NCI-H2171 (cell line): ENCODE data around the gene IL36RN.
"Not testable (repeated sequence)": the region's sequence is repeated elsewhere in the genome, so short reads cannot be mapped to it uniquely, and the experiment has no call there.

Source experiments
- DNase-seq: peaks from one replicate; lab custom pipeline; 2025; lab: John Stamatoyannopoulos, UW

IL36RN gene

GRCh38 chr2:113075030-113075429 is 16.0 kb downstream of the IL36RN start:
- DNase-seq: no peak

- no peak for DNase-seq
Measured at GRCh38 chr2:113075600-113075999, 16.6 kb downstream of the IL36RN start.

GRCh38 chr2:113076954-113077669 is 18.1 kb downstream of the IL36RN start:
- DNase-seq: no peak

GRCh38 chr2:113077921-113078320 is 18.9 kb downstream of the IL36RN start:
- no peak for DNase-seq

- no peak for DNase-seq
Measured at GRCh38 chr2:113078350-113078839, 19.4 kb downstream of the IL36RN start.

GRCh38 chr2:113079131-113079530 is 20.1 kb downstream of the IL36RN start:
- DNase-seq: no peak

- DNase-seq: peak; percentile 2
Measured at GRCh38 chr2:113080134-113080533, 21.1 kb downstream of the IL36RN start.

- DNase-seq: no peak
Measured at GRCh38 chr2:113081488-113082210, 22.7 kb downstream of the IL36RN start.

- DNase-seq: no peak
Measured at GRCh38 chr2:113083296-113083695, 24.3 kb downstream of the IL36RN start.

- DNase-seq: no peak
Measured at GRCh38 chr2:113084249-113085000, 25.4 kb downstream of the IL36RN start.

- peak; percentile 1 for DNase-seq
Measured at GRCh38 chr2:113085542-113085941, 26.5 kb downstream of the IL36RN start.

- no peak for DNase-seq
Measured at GRCh38 chr2:113088213-113088992, 29.4 kb downstream of the IL36RN start.

GRCh38 chr2:113089916-113090315 is 30.9 kb downstream of the IL36RN start:
- no peak for DNase-seq

- DNase-seq: no peak
Measured at GRCh38 chr2:113091231-113091896, 32.4 kb downstream of the IL36RN start.

- no peak for DNase-seq
Measured at GRCh38 chr2:113092864-113093612, 34.0 kb downstream of the IL36RN start.

- no peak for DNase-seq
Measured at GRCh38 chr2:113093613-113093977, 34.6 kb downstream of the IL36RN start.

GRCh38 chr2:113096306-113096705 is 37.3 kb downstream of the IL36RN start:
- not testable (repeated sequence) for DNase-seq

- DNase-seq: not testable (repeated sequence)
Measured at GRCh38 chr2:113096842-113097618, 38.0 kb downstream of the IL36RN start.

GRCh38 chr2:113098041-113098440 is 39.0 kb downstream of the IL36RN start:
- DNase-seq: no peak

- DNase-seq: no peak
Measured at GRCh38 chr2:113098532-113098931, 39.5 kb downstream of the IL36RN start.
